Keratinocyte (primary cell): ENCODE data around the gene LRRC8C. TPM values are rescaled to one million over a fixed set of nuclear protein-coding genes. Genes with fewer than 3 reads are reported as not detected.

Experiments used
- DNase-seq: peaks from one replicate; pipeline ENCODE4 v3.0.0-alpha.2; 2011; ENCODE audit warnings: low read depth, missing footprints, low spot score
- FAIRE-seq: peaks from 2 replicates; lab custom pipeline; 2011; peaks lifted over from hg19 to GRCh38; lab: Jason Lieb, UNC
- H2AFZ ChIP-seq: 2 replicates; pipeline ENCODE4 v1.6.0; 2012; ENCODE audit warnings: low read length, control low read depth, inconsistent platforms; ENCODE audit not compliant: control insufficient read depth
- H3K27ac ChIP-seq: 2 replicates; pipeline ENCODE4 v1.5.1; 2011; ENCODE audit warnings: low read length; ENCODE audit not compliant: control insufficient read depth, insufficient read depth
- H3K27me3 ChIP-seq: 3 replicates; pipeline ENCODE4 v1.6.0; 2011; ENCODE audit warnings: low read length; ENCODE audit not compliant: control insufficient read depth, insufficient read depth; ENCODE audit errors: extremely low read depth
- H3K36me3 ChIP-seq, 2 experiments: 2 replicates in 1 of 2; 3 replicates in 1 of 2; pipeline ENCODE4 v1.5.1; 2011; ENCODE audit warnings: low read length in 2 of 2, mild to moderate bottlenecking in 1 of 2; ENCODE audit not compliant: control insufficient read depth in 2 of 2, insufficient read depth in 2 of 2; ENCODE audit errors: extremely low read depth in 1 of 2
- H3K4me1 ChIP-seq: 3 replicates; pipeline ENCODE4 v1.5.1; 2011; ENCODE audit warnings: low read length; ENCODE audit not compliant: control insufficient read depth, insufficient read depth; ENCODE audit errors: extremely low read depth
- H3K4me2 ChIP-seq: 3 replicates; pipeline ENCODE4 v1.6.0; 2011; ENCODE audit warnings: low read depth, low read length; ENCODE audit not compliant: control insufficient read depth, insufficient read depth; ENCODE audit errors: extremely low read depth
- H3K4me3 ChIP-seq, 3 experiments: fragments of 200-600 bp in 1 of 3; sonication (generic) in 1 of 3; 2 replicates in 2 of 3; 3 replicates in 1 of 3; pipeline ENCODE4 v1.5.1; 2011 to 2016; ENCODE audit warnings: low read length in 3 of 3, mild to moderate bottlenecking in 3 of 3, control low read depth in 2 of 3, inconsistent platforms in 1 of 3, low read depth in 1 of 3, mixed read lengths in 1 of 3, mixed run types in 1 of 3, moderate library complexity in 1 of 3; ENCODE audit not compliant: control insufficient read depth in 2 of 3, insufficient read depth in 2 of 3; ENCODE audit errors: extremely low read depth in 1 of 3
- H3K79me2 ChIP-seq: 2 replicates; pipeline ENCODE4 v1.6.0; 2012; ENCODE audit warnings: low read length; ENCODE audit not compliant: control insufficient read depth, insufficient read depth
- H3K9ac ChIP-seq: 3 replicates; pipeline ENCODE4 v1.6.0; 2011; ENCODE audit warnings: low read length; ENCODE audit not compliant: control insufficient read depth, insufficient read depth; ENCODE audit errors: extremely low read depth
- H3K9me1 ChIP-seq: 3 replicates; pipeline ENCODE4 v1.6.0; 2011; ENCODE audit warnings: low read length; ENCODE audit not compliant: control insufficient read depth, insufficient read depth; ENCODE audit errors: extremely low read depth
- H3K9me3 ChIP-seq: 2 replicates; pipeline ENCODE4 v1.5.1; 2012; ENCODE audit warnings: low read depth, low read length; ENCODE audit not compliant: control insufficient read depth
- H4K20me1 ChIP-seq: 3 replicates; pipeline ENCODE4 v1.6.0; 2011; ENCODE audit warnings: low read length; ENCODE audit not compliant: control insufficient read depth, insufficient read depth; ENCODE audit errors: extremely low read depth
- CTCF ChIP-seq, 3 experiments: IDR thresholded peaks in 1 of 3; conservative IDR thresholded peaks in 1 of 3; optimal IDR thresholded peaks in 1 of 3; 2 replicates in 2 of 3; 3 replicates in 1 of 3; pipeline versions ENCODE3 to v1.5.1; 2011; ENCODE audit warnings: low read length in 3 of 3, mild to moderate bottlenecking in 3 of 3, moderate library complexity in 2 of 3, control low read depth in 1 of 3, inconsistent platforms in 1 of 3; ENCODE audit not compliant: insufficient read depth in 2 of 3; ENCODE audit errors: extremely low read depth in 1 of 3
- EZH2 ChIP-seq: IDR thresholded peaks from one replicate; pipeline ENCODE4 v1.6.1; 2012; ENCODE audit warnings: inconsistent platforms, mild to moderate bottlenecking, low read length, moderate library complexity
- dilution Hi-C: fragments of 300-500 bp; cut with MboI; formaldehyde crosslinking; loops from one replicate; pipeline ENCODE4 v1.7.0; 2020; ENCODE audit warnings: low sequenced_read_pairs; ENCODE audit not compliant: extremely low pct_ligation_motif_present
- polyA plus RNA-seq, 5 experiments: library from polyadenylated mRNA; depleted of rRNA in 3 of 5; stranded (reverse) in 3 of 5; stranded (forward) in 1 of 5; unstranded in 1 of 5; fragments of >200 nt; gene quantifications; 1 replicate in 1 of 5; 2 replicates in 3 of 5; 3 replicates in 1 of 5; pipeline versions ENCODE4 v1.2.1 to v1.2.3, GENCODE V29; 2011 to 2012; ENCODE audit warnings: missing spikeins in 2 of 5, low read depth in 1 of 5, low replicate concordance in 1 of 5

LRRC8C gene
- polyA plus RNA-seq, 1 donor (not counting 4 experiments of a cell fraction or from before 2014, with no cell fraction given) = 18.4 TPM

- no peak for TF ChIP-seq CTCF (optimal IDR thresholded peaks at IDR 0.05 in 1 of 3, IDR thresholded peaks at IDR 0.05 in 1 of 3, conservative IDR thresholded peaks at IDR 0.05 in 1 of 3; ENCODE audit: extremely low read depth in 1 of 3, insufficient read depth in 2 of 3, low read length in 3 of 3)
- TF ChIP-seq EZH2 = no peak
- no peak overlapping the region for H2AFZ ChIP-seq
- DNase-seq (no peak), FAIRE-seq (no peak)
- no peaks in the 10 kb centered on the region for H3K36me3 ChIP-seq
- no peaks in the 10 kb centered on the region for H3K27me3 ChIP-seq
- no peak overlapping the region for H3K9ac ChIP-seq
- peaks cover 69% of the 10 kb centered on the region for H3K79me2 ChIP-seq
- H3K9me1 ChIP-seq = no peaks in the 10 kb centered on the region
- no peak overlapping the region for H3K4me3 ChIP-seq
- dilution Hi-C loops = no loop called here
- H3K9me3 ChIP-seq = no peaks in the 10 kb centered on the region
- no peak overlapping the region for H3K27ac ChIP-seq
- no peak overlapping the region for H3K4me2 ChIP-seq
- H4K20me1 ChIP-seq = no peaks in the 10 kb centered on the region
- H3K4me1 ChIP-seq = peaks cover 13% of the 10 kb centered on the region
These were observed 34.8 kb downstream of the LRRC8C start for GRCh38 chr1:89667691-89668090.

- no peaks in the 10 kb centered on the region for H3K9me3 ChIP-seq
- DNase-seq = no peak
- H3K9ac ChIP-seq = no peak overlapping the region
- dilution Hi-C loops = no loop called here
- no peak overlapping the region for H3K4me2 ChIP-seq
- no peak overlapping the region for H3K4me3 ChIP-seq
- H3K36me3 ChIP-seq = no peaks in the 10 kb centered on the region
- H3K27ac ChIP-seq = no peak overlapping the region
- no peaks in the 10 kb centered on the region for H3K9me1 ChIP-seq
- peaks cover 70% of the 10 kb centered on the region for H3K79me2 ChIP-seq
- H2AFZ ChIP-seq = no peak overlapping the region
- FAIRE-seq = no peak
- no peaks in the 10 kb centered on the region for H3K27me3 ChIP-seq
- peaks cover 14% of the 10 kb centered on the region for H3K4me1 ChIP-seq
- TF ChIP-seq CTCF (optimal IDR thresholded peaks at IDR 0.05 in 1 of 3, IDR thresholded peaks at IDR 0.05 in 1 of 3, conservative IDR thresholded peaks at IDR 0.05 in 1 of 3; ENCODE audit: extremely low read depth in 1 of 3, insufficient read depth in 2 of 3, low read length in 3 of 3) (no peak), EZH2 (no peak)
- no peaks in the 10 kb centered on the region for H4K20me1 ChIP-seq
These were observed 36.0 kb downstream of the LRRC8C start for GRCh38 chr1:89668961-89669360.
